Measurements from ENCODE around the gene MYRF.

MYRF gene

DNA sequence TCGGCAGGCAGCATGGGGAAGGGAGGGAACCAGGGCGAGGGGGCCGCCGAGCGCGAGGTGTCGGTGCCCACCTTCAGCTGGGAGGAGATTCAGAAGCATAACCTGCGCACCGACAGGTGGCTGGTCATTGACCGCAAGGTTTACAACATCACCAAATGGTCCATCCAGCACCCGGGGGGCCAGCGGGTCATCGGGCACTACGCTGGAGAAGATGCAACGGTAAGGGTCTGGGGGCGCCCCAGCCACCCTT lies 75.9 kb downstream of the MYRF start:
- TF ChIP-seq, protein P1, sequence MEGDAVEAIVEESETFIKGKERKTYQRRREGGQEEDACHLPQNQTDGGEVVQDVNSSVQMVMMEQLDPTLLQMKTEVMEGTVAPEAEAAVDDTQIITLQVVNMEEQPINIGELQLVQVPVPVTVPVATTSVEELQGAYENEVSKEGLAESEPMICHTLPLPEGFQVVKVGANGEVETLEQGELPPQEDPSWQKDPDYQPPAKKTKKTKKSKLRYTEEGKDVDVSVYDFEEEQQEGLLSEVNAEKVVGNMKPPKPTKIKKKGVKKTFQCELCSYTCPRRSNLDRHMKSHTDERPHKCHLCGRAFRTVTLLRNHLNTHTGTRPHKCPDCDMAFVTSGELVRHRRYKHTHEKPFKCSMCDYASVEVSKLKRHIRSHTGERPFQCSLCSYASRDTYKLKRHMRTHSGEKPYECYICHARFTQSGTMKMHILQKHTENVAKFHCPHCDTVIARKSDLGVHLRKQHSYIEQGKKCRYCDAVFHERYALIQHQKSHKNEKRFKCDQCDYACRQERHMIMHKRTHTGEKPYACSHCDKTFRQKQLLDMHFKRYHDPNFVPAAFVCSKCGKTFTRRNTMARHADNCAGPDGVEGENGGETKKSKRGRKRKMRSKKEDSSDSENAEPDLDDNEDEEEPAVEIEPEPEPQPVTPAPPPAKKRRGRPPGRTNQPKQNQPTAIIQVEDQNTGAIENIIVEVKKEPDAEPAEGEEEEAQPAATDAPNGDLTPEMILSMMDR (IDR thresholded peaks at IDR 0.05; ENCODE audit: low read depth, low read length) = no peak
- no peak for DNase-seq (ENCODE audit: extremely low read depth, low read depth)

DNA sequence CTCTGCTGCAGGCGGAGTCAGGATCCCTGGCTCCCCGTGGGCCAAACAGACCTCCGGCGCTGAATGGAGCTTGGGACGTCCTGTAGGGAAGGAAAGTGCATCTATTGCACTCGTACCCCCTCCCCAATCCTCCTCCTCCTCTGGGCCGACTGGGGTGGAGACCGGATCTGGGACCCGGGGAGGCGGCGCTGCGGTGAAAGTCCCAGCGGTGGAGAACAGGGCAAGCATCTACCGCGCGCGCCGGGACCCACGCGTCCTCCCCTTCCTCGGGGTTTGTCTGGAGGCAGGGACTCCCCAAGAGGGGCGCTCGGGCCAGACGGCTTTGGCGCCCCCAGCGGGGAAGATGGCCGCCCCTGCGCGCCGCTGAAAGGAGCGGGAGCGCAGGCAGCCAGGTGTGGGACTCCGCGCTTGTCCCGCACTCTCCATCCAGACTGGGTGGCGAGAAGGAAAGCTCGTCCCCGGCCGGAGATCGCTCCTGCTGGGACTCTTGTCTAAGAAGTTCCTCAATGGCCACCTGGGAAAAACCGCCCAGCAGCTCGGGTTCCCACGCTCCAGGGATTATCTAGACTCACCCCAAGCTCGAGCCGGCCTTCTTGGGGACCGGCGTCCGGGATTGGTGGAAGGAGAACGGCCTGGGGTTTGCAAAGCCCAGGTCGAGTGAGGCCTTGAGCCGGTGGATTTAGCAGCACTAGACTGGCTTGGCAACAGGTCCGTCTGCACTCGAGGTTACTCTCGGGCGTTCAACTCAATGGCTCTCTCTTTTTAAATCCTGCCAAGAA lies 76.4 kb downstream of the MYRF start:
- DNase-seq (ENCODE audit: extremely low read depth, low read depth) = no peak
- TF ChIP-seq, protein P1 (IDR thresholded peaks at IDR 0.05; ENCODE audit: low read depth, low read length) = peak; percentile 55

DNA sequence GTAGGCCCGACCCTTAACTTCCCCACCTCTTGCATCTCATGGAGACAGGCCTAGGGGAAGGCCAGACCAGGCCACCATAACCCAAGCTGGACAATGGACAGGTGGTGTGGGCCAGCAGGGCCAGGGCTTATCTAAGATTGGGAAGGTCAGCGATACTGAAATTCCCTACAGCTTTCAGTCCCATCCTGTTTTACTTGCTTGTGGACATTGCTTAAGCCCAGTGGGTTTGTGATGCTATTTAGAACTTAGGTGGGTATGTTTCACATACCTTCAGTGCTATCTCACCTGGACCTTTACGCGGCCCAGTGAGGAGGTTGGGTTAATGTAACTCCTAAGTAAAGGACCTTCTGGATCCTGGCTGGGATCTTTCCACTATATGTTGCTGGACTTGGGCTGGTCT lies 77.4 kb downstream of the MYRF start:
- TF ChIP-seq, protein P1 (IDR thresholded peaks at IDR 0.05; ENCODE audit: low read depth, low read length) = no peak
- DNase-seq (ENCODE audit: extremely low read depth, low read depth) = no peak

DNA sequence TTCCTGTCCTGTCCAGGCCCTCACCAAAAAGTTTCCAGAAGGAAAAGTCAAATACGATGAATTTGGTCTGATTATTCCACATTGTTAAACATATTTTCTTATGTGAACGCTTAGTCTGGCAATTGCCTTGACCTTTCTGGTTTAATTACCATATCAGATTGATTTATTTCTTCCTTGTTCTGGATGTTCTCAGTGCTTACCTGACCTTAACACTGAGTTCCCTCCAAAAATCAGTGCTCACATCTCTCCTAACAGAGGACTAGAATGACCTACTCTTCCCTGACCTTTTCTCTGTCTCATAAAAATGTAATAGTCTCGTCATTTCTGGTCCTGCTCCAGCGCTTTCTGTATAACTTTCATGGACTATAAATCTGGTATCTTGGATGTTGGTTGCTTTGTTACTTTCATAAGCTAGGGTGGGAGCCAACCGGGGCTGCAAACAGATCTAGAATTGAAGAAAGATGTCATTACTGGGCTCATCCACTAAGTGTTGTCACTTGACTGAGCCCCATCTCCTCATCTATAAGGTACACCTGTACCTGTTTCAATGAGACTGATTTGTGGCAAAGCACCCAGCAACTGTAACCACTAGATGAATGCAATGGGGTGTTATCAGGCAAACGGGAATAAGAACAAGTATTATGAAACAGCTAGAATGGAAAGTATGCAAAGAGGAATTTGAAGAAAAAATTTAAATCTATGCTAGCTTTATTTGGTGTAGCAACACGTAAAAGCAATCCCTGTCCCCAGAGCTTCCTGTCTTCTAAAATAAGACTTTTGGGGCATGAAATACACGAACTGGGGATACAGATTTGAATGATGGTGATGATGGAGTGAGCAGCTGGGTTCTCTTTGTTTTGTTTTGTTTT lies 78.0 kb downstream of the MYRF start:
- no peak for DNase-seq (ENCODE audit: extremely low read depth, low read depth)
- TF ChIP-seq, protein P1 (IDR thresholded peaks at IDR 0.05; ENCODE audit: low read depth, low read length) = no peak

DNA sequence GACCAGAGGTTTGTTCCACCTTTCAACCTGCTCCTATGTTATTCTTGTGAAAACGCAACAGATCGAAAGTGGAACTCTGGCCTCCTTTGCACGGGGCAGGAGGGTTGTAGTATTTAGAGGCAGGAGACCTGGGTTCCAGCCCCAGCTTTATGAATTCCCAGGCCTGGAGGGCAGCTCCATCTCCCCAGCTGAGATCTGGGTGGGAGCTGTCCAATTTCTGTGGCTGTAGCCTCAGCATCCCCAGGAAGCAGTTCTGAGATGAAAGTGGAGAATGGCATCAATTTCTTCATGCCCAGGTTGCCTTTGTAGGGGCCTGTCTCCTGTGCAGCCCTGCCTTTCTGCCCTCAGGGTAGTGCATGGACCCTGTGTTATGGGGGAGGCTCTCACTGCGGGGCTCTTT lies 79.8 kb downstream of the MYRF start:
- DNase-seq (ENCODE audit: extremely low read depth, low read depth) = no peak
- TF ChIP-seq, protein P1 (IDR thresholded peaks at IDR 0.05; ENCODE audit: low read depth, low read length) = no peak

DNA sequence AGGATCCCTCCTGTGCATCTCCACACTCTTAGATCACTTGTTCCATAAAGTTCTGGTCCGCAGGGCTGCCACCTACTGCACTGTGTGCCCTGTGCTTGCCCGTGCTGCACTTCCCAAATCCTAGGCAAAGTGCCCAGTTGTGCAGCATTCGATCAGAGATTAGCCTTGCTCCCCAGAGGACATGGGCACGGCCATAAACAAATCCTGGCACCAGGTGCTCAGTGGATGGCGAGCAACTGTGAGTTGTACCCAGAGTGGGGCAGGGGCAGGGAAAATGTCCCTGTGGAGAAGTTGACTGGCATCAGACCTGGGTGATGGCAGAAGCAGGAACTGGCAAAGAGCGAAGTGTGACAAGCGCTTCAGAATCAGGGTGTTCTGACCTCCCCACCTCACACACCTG lies 80.3 kb downstream of the MYRF start:
- DNase-seq (ENCODE audit: extremely low read depth, low read depth) = no peak
- TF ChIP-seq, protein P1 (IDR thresholded peaks at IDR 0.05; ENCODE audit: low read depth, low read length) = no peak

DNA sequence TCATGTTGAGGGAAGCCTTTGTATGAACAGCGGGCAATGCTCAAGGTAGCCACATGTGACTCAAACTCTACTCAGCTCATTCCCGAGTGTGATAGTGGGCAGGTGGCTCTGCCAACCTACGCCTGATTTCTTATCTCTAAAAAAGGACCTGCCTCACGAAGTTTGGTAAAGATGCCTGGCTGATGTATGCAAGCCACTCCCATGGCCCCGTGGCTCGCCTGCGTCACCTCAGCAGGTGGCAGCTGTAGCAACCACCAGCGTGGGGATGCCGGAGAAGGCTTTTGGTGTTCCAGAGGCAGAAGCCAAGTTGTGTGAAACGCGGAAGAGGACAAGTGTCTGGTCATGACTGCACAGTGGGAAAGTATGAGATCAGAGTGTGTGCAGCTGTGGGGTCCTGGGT lies 81.0 kb downstream of the MYRF start:
- TF ChIP-seq, protein P1 (IDR thresholded peaks at IDR 0.05; ENCODE audit: low read depth, low read length) = no peak
- DNase-seq (ENCODE audit: extremely low read depth, low read depth) = no peak

Data from AG09319 (cell line).